ENCODE measurements around the gene CRKL.
"Not testable (repeated sequence)": the region's sequence is repeated elsewhere in the genome, so short reads cannot be mapped to it uniquely, and the experiment has no call there.

CRKL gene

DNA sequence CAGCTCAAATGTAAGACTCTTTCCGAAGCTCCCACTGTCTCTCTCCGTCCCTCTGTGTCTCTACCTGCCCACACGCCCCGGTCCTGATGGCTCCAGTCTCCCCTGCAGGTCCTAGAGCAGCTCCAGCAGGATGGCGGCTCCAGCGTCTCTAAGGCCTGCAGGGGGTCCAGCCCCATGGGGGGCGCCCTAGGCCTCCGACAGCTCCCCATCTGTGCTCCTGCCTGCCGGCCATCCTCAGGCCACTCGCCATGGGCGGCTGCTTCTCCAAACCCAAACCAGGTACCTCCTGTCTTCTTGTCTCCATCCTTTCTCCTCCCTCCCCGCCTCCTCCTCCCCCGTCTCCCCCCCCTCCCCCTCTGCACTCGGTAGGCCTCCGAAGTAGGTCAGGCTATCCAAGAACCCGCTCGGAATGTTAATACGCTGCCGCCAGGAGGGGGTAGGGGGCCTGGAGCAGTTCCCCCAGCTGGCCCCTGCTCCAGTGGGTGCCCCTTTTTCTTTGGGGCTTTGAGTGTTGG lies 50.5 kb downstream of the CRKL start:
- DNase-seq, result no peak

DNA sequence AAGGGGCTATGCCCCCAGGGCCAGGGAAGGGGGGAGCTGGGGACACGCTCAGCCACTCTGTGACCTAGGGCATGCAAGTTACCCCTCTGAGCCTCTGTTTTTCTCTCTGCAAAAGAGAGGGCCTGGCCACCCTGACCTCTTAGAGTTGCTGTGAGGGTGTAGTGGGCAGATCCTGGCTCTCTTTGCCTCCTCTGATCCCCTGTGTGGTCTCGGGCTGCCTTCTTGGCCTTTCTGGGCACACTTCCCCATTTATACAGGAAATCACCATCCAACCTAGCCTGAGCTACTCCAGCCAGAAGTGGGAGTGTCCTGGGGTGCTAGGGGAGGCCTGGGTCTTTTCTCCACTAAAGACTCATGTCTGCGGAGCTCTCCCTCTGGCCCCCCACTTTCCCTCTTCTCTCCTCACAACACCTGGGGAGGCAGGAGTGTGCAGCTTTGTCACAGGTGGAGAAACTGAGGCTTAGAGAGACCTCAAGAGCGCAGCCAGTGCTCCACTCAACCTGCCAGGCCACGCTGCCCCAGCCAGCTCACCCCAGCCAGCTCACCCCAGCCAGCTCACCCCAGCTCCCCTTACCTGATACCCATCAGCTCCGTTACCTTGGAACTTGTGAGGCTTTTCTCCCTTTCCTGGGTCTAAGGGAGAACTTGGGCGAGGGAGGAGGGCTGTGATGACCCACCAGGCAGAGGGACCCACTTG lies 51.2 kb downstream of the CRKL start:
- DNase-seq, result no peak

DNA sequence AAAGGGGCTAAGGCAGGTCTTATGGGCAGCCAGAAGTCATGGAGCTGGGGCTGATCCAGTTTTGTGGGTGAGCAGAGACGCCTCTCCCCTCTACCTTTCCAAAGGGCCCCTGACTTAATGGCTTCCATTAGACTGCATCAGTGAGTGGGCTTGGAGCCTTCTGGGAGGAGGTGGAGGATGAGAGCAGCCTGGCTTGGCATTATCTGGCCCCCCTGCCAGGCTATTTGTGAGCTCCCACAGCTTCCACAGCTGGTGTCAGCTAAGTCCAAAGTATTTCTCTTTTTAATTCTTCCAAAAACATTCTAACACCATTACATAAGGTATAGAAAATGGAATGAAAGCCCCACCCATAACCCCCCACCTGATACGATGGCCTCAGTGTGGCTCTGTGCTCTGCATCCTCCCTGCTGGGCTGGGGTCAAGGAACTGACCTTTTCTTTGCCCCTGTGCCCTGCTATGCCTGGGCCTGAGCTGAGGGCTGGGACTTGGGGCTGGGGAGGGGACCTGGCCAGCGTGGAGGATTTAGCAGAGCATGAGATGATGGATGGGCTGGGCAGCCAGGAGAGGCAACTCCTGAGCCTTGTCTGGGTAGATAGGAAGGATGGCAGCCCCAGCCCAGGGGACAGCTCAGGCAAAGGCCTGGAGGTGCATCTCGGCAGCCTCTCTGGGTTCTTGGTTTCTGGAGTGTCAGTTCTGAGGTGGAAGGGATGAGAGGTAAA lies 53.9 kb downstream of the CRKL start:
- DNase-seq, result no peak

DNA sequence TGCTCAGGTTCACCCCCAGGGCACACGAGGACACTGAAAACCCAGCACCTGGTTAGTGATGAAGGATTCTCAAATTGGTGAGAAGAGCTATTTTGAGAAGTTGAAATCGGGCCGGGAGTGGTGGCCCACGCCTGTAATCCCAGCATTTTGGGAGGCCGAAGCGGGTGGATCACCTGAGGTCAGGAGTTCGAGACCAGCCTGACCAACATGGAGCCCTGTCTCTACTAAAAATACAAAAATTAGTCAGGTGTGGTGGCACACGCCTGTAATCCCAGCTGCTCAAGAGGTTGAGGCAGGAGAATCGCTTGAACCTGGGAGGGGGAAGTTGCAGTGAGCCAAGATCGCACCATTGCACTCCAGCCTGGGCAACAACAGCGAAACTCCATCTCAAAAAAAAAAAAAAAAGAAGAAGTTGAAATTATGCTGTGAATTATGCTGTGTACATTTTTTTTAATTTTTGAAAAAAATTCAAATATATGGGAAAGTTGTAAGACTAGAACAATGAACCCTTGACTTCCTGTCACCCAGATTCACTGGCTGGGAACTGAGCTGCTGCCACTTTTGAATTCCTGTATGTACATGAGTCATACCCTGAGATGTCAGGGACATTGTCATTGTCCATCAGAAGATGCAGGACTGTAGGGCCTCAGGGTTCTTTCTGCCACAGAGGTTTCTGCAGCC lies 54.9 kb downstream of the CRKL start:
- DNase-seq, result not testable (repeated sequence)

DNA sequence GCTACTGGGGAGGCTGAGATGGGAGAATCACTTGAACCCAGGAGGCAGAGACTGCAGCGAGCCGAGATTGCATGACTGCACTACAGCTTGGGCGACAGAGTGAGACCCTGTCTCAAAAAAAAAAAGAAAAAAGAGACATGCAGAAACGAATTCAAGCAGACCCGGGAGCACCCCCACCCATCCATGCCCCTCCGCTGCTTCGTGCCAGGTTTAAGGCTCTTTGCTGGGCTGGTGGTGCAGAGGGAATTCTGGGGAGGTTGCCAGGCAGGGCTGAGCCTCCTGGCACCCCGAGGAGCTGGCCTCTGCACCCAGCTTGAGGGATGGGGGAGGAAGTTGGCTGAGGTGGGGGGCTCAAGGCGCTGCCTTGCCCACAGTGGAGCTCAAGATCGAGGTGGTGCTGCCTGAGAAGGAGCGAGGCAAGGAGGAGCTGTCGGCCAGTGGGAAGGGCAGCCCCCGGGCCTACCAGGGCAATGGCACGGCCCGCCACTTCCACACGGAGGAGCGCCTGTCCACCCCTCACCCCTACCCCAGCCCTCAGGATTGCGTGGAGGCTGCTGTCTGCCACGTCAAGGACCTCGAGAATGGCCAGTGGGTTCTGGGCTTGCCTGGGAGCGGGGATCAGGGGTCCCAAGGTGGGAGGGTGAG lies 55.8 kb downstream of the CRKL start:
- DNase-seq, result no peak

DNA sequence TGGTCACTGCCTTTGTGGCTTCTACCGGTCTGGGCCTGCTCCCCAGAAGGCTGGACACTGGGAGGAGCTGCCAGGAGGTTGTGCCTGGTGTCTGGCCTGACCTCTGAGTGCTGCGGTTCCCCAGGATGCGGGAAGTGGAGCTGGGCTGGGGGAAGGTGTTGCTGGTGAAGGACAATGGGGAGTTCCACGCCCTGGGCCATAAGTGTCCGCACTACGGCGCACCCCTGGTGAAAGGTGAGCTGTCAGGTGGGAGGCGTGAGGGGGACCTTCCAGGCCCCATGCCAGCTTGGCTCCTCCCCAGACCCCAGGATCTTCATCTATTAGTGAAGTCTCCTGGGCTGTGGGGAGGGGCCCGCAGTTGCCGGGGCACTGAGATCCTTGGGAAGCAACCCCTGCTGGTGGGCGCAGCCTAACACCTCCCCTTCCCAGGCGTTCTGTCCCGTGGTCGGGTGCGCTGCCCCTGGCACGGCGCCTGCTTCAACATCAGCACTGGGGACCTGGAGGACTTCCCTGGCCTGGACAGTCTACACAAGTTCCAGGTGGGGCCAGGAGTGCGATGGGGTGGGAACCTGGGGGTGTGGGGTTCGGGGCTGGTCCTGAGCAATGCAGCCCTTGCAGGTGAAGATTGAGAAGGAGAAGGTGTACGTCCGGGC lies 56.6 kb downstream of the CRKL start:
- no peak for DNase-seq

DNA sequence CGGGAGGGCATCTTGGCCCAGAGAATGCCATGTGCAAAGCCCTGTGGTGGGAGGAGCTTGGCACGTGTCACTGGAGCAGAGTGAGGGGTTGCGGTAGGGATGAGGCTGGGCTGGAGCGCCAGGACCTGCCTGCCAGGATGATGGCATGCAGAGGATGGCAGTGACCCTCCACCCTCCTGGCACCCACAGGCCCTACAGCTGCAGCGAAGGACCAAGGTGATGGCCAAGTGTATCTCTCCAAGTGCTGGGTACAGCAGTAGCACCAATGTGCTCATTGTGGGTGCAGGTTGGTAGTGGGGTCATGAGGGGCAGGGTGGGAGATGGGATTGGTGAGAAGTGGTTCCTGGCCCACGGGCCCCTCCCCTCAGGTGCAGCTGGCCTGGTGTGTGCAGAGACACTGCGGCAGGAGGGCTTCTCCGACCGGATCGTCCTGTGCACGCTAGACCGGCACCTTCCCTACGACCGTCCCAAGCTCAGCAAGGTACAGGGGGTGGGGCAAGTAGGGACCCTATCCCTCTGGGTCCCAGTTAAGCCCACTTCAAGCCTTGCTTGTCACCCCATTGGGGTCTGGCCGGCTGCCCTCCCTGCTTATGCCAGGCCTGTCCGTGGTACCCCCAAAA lies 57.2 kb downstream of the CRKL start:
- no peak for DNase-seq

DNA sequence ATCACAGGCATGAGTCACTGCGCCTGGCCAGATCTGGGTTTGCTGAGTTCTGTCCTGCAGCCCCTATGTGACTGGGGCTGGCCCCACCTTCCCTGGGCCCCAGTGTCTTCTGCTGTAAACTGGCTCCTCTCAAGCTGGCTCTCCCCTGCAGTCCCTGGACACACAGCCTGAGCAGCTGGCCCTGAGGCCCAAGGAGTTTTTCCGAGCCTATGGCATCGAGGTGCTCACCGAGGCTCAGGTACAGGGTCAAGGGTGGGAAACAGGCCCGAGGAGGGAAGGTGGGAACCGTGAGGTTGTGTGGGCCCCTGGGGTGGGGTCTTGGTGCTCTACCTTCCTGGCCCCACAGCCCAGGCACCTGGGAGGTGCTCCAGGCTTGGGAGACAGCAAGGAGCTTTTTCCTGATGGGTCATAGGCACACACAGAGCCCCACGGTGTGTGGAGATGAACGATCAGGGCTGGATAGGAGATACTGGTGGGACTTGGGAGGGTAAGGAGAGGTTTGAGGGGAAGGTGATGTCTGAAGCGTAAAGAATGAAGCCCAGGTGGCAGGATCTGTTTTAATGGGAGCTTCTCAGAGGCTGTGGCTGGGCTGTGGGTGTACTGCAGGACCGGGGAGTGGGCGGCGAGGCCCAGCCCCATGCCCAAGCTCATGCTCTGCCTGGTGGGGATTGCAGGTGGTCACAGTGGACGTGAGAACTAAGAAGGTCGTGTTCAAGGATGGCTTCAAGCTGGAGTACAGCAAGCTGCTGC lies 58.5 kb downstream of the CRKL start:
- no peak for DNase-seq

DNA sequence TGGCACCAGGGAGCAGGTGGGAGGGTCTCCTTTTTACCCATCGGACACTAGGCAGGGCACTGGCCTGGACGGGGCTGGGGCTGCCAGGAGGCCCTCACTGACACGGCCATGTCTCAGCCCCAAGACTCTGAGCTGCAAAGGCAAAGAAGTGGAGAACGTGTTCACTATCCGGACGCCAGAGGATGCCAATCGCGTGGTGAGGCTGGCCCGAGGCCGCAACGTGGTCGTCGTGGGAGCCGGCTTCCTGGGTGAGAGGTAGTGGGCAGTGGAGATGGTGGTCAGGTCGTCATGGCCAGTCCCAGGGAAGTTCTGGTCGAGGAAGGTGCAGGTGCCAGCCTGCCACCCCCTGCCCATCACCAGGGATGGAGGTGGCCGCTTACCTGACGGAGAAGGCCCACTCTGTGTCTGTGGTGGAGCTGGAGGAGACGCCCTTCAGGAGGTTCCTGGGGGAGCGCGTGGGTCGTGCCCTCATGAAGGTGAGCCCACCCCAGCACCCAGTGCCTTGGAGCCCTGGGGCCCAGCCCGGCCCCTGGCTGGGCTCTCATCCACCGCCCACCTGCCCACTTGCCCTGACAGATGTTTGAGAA lies 59.2 kb downstream of the CRKL start:
- DNase-seq, result no peak

DNA sequence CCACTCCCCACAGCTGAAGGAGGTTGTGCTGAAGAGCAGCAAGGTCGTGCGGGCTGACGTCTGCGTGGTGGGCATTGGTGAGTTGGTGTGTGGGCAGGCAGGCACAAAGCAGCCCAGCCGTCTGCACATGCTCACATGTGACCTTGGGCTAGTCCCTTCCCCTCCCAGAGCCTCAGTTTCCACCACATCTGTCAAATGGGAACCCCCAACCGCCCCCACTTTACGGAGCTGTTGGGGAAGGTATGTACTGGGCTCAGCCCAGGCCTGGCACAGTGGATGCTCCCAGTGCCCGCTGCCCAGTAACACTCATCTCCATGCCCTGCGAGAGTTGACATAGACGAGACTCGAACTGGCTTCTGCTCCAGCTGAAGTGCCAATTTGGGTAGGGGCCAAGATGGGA lies 59.8 kb downstream of the CRKL start:
- no peak for DNase-seq

DNA sequence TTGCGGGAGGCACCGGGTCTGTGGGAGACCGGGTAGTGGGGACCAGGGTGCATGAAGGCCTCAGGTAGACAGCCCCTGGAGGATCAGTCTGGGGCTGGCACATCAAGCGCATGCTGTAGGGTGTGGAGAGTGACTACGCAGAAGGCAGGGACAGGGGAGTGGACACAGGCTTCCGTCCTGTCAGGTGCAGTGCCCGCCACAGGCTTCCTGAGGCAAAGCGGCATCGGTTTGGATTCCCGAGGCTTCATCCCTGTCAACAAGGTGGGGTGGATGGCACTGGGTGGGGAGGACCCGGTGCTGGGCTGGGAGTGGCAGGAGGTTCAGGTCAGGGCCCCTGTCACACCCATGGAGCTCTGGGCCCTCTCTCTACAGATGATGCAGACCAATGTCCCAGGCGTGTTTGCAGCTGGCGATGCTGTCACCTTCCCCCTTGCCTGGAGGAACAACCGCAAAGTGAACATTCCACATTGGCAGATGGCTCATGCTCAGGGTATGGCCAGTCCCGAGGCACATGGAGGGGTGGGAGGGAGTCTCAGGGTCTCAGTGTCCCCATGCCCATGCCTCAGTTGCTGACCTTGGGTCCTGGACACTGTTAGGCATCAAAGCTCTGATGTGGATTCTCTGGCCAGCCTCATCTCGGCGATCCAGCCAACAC lies 60.4 kb downstream of the CRKL start:
- DNase-seq, result no peak

DNA sequence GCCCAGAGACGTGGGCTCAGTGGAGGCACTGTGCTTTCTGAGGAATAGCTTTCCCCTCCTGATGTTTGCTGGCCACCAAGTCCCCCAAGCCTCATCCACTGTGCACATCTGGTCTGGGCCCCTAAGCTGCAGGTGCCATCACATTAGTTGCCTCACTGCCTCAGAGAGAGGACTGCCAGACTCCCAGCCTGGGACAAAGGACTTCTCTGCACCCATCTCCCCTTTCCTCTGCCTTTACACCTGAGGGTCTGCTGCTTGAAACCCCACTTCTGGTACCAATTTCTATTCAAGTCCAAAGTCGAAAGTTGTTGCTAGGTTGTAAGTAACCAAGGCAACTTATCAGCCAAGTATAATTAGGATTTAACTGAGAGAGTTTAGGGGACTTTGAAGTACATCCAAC lies 61.2 kb downstream of the CRKL start:
- DNase-seq, result no peak

DNA sequence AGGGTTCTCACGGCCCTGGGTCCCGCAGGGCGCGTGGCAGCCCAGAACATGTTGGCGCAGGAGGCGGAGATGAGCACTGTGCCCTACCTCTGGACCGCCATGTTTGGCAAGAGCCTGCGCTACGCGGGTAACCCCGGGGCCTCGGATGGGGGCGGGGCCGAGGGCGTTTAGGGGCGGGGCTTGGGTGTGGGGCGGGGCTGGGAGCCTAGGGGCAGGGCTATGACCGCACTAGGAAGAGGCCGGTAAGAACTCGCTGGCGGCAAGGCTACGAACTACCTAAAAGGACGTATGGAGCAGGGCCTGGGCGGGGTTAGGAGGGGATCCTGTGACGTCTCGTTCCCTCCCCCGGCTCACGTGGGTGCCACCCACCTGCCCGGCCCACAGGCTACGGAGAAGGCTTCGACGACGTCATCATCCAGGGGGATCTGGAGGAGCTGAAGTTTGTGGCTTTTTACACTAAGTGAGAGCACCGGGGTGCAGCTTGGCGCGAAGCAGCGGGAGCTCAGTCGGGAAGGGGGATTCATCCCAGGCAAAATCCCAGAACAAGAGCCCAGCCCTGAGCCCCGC lies 62.1 kb downstream of the CRKL start:
- DNase-seq, result no peak

DNA sequence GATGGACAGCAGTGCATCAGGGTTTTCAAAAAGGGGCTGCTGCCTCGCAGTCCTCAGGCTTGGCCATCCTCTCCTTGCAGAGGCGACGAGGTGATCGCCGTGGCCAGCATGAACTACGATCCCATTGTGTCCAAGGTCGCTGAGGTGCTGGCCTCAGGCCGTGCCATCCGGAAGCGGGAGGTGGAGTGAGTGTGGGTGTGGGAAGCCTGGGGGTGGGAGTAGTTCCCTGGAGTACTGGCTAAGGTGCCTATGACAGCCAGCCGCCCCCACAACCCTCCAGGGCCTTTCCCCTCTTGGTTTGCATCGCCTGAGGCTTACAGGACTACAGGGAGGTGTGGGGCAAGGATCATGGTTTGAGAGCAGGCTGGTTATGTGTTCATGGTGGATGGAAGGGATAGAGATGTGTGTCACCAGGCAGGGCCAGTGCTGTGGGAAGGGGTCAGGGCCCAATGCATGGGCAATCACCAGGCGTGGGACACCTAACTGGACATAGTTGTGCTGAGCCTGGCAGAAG lies 62.8 kb downstream of the CRKL start:
- no peak for DNase-seq

DNA sequence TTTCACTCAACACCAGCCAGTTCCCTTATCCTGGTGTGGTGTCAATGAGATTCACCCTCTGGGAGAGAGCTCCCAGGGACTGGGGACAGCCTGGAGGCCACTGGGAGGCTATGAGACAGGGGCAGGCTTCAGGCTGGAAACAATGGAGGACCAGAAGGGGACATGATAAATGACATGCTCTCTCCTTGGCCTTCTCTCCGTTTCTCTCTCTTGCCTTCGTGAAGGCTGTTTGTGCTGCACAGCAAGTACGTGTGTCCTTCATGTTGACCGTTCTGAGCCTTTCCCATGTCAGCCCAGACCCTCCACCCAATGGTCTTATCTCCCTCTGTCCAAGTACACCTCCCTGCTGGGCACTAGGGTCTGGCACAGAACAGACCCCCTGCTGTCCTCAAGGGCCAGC lies 63.3 kb downstream of the CRKL start:
- DNase-seq, result no peak

DNA sequence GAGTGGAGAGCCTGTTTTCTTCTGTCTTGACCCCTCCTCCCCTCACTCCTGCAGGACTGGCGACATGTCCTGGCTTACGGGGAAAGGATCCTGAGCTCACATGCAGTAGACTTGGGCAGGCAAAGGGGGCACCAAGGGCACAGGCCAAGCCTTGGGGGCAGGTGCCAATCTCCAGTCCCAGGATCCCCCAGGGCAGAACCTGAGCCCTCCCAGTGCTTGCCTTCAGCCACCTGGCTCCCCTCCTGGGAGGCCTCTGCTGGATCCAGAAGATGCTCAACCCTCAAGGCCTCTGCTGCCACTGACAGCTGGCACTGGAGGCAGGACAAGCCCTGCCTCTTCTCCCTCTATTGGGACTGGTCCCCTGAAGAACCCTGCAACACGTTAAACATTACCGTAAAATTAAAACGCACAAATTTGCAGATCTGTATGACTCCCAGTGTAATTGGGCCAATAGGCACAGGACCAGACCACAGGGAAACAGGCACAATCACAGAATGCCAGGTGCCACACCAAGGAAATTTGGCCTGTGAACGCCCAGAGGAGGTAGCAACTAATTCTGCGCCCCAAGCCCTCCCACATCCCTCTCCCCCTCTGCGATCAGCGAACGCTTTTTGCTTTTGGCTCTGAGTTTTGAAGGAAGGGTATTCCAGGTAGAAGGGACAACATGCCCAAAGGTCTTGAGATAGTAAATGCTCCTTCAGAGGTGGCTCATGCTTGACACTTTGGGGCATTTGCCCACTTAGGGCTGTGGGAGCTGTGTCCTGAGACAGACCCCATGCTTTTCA lies 63.9 kb downstream of the CRKL start:
- DNase-seq, result no peak

DNA sequence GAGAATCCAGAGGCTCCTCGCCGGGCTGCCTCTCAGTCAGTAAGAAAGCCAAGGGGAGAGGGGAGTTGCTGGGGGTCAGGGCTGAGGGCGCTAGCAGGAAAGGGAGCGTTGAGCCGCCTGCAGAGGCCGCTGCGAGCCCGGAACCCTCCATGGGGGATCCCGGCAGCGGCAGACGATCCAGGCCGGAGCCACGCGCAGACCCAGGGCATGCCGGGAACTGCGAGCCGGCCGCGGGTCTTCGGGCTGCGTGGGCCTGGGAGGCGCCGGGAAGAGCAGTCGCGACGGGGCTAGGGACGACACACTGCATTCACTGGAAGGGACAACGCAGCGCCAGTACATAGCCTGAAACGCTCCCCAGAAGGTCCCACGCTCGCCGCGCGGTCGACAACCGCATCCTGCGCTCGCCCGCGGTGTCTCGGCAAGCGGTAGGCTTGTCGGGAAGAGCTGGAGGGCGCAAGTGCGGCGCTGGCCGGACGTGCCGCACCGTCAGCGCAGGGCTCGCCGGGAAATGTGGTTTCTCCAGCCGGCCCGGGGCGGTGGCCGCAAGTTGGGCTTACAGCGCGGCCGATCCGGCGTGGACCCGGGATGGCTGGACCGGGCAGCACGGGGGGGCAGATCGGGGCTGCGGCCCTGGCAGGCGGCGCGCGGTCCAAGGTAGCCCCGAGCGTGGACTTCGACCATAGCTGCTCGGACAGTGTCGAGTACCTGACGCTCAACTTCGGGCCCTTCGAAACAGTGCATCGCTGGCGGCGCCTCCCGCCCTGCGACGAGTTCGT lies 64.8 kb downstream of the CRKL start, which contains the start of gene LZTR1:
LZTR1 (plus strand) TSS at position 511 of the 776 bp plus-strand sequence; CDS start at position 586, 75 bp downstream.
- peak; percentile 33 to 38 for DNase-seq

DNA sequence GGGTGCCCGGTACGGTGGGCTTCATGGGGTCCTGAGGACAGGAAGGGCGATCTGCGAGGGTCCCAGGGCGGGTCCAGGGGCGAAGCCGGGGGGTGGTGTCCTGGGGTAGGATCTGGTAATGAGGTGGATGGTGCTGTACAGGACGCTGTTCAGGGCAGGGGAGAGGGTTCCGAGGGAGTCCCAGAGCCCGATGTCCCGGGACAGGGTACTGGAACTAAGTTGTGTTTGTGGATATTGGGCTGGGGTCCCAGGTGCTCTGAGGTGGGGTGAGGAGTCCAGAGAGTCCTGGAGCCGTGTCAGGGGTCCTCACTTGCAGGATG lies 65.3 kb downstream of the CRKL start:
- DNase-seq, result no peak
